Aorta (tissue), 5 donors: ENCODE results near the gene BAD. TPM values are rescaled to one million over a fixed set of nuclear protein-coding genes. Genes with fewer than 3 reads are reported as not detected.
A peak's percentile ranks its signal among the peaks of the same experiment; 100 is the strongest.

Experiments
- ATAC-seq: fragments of 200-7000 bp; cut with Tn5 transposase; one replicate; pipeline ENCODE4 v1.9.1; 2022; ENCODE audit warnings: moderate library complexity; ENCODE audit not compliant: low FRiP score
- DNase-seq, 2 donors: peaks; one replicate each; pipeline ENCODE4 v3.0.0-alpha.2; 2020
- H3K27ac ChIP-seq, 2 donors: one replicate each; pipeline ENCODE4 v1.5.1; 2013; ENCODE audit warnings: low read length in 2 of 2, mild to moderate bottlenecking in 2 of 2, moderate library complexity in 2 of 2, control low read depth in 1 of 2, inconsistent platforms in 1 of 2, low read depth in 1 of 2
- H3K27me3 ChIP-seq, 2 donors: one replicate each; pipeline ENCODE4 v1.6.1; 2013; ENCODE audit warnings: control low read depth in 1 of 2, low read length in 1 of 2, mild to moderate bottlenecking in 1 of 2, moderate library complexity in 1 of 2; ENCODE audit not compliant: insufficient read depth in 2 of 2, control insufficient read depth in 1 of 2
- H3K36me3 ChIP-seq, 2 donors: one replicate each; pipeline ENCODE4 v1.6.1; 2013; ENCODE audit warnings: control low read depth in 1 of 2, low read length in 1 of 2, mild to moderate bottlenecking in 1 of 2; ENCODE audit not compliant: insufficient read depth in 2 of 2, control insufficient read depth in 1 of 2
- H3K4me1 ChIP-seq, 2 donors: one replicate each; pipeline ENCODE4 v1.6.1; 2013; ENCODE audit warnings: low read length in 2 of 2, control low read depth in 1 of 2, mild to moderate bottlenecking in 1 of 2, moderate library complexity in 1 of 2; ENCODE audit not compliant: insufficient read depth in 2 of 2, control insufficient read depth in 1 of 2
- H3K4me3 ChIP-seq, 2 donors: one replicate each; pipeline ENCODE4 v1.5.1; 2013; ENCODE audit warnings: low read length in 2 of 2, control low read depth in 1 of 2, mild to moderate bottlenecking in 1 of 2
- H3K9me3 ChIP-seq: one replicate; pipeline ENCODE4 v1.6.1; 2013; ENCODE audit warnings: mild to moderate bottlenecking, low read length; ENCODE audit not compliant: control insufficient read depth
- WGBS, 2 donors: extraction: QIAGEN DNeasy Blood & Tissue Kit; methylation state at CpG; one replicate each; pipeline ENCODE4 v1.1.7; 2013; 5-methylcytosine and 5-hydroxymethylcytosine counted together
- intact Hi-C, 2 donors: fragments of 100-400 bp; cut with DNase I; formaldehyde crosslinking; loops; one replicate each; pipeline versions ENCODE4 v1.14.2 to v1.15.0; 2022
- polyA plus RNA-seq, 2 donors: library from polyadenylated mRNA; stranded (reverse); fragments of 200-250 nt; gene quantifications; one replicate each; pipeline ENCODE4 v1.2.3, GENCODE V29; 2013
- total RNA-seq, 2 donors: library from RNA; stranded (reverse); fragmentation: NEBNext Ultra II Directional; extraction: Animal tissue kit (Norgen Biotek cat#: 25700); gene quantifications; one replicate each; pipeline ENCODE4 v1.2.1, GENCODE V29; 2021
- donor health status: healthy with polysubstance abuse.
- donor health status: Bipolar disorder and iron deficiency.
- donor health status: DM: no; HTN: no; CAD: no.
- donor health status: DM: no; HTN: no; CAD: no.
- donor health status: DM: yes; HTN: yes; CAD: no.

BAD gene
- total and polyA plus RNA-seq, 4 donors, result 47.2 to 119 (median 67.6) TPM

DNA sequence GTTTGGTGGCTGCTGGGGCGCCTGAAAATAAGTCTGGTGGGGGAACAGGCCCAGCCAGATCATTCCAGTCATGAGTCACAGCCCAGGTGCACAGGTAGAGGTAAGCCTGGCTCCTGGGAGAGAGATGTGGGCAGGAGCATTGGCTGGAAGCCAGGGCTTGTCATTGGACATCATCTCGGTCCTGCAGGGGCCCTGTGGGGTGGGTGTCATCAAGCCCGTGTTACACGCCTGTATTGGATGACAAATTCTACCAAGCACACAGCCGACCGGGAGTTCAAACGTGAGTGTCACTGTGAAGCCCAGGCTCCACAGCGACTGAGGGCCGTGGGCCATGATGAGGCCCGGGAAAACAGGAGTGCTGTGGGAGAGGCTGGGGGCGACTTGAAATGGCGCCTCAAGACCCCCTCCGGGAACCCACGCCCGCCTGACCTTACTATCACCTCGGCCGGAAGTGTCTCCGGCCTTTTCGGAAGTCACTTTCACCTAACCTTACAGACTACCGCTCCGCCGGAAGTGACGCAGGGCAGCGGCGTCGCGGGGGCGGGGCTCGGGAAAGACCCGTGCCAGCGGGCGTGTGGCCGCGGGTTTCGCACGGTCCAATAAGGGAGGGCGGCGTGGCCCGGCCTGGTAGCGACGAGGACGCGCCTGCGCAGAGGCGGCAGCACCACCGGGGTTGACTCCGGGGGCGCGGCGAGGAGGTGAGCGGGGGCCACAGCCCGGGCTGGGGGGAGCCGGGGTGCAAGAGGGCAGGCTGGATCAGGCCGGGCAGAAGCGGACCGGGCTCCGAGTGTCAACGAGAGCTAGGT, 43.8 kb downstream of the BAD start, which contains the start of gene FKBP2:
Gene FKBP2 (plus strand): TSS at position 661 of the 806 bp plus-strand sequence. CDS start 1,293 bp downstream, outside the sequence.
- H3K27ac ChIP-seq, result peak within 1 kb of the TSS; percentile 76 to 94
- ATAC-seq, result peak; percentile 92
- peak within 1 kb of the TSS; percentile 74 to 84 for H3K4me3 ChIP-seq
- H3K27me3 ChIP-seq, result no peaks in the 10 kb centered on the region
- H3K36me3 ChIP-seq, result peaks cover 0 to 2% of the 10 kb centered on the region in 2 donors
- H3K4me1 ChIP-seq, result no peaks in the 10 kb centered on the region
- H3K9me3 ChIP-seq, result no peaks in the 10 kb centered on the region
- DNase-seq, result peak; percentile 98 to 99
- 2% methylated on average over 57 to 58 of the region's 58 CpGs for WGBS, 2 donors
- intact Hi-C loops, result loop anchor here in 1 of 2 donors (1.0 kb wide), 1 partner anchor 30 kb away; no protein-coding TSS in a partner anchor

GRCh38 chr11:64239662-64240434, 44.6 kb downstream of the BAD start:
- ATAC-seq, result no peak
- peak overlapping the region; percentile 76 to 94 for H3K27ac ChIP-seq
- H3K4me1 ChIP-seq, result no peaks in the 10 kb centered on the region
- peaks cover 0 to 2% of the 10 kb centered on the region in 2 donors for H3K36me3 ChIP-seq
- no peak overlapping the region for H3K4me3 ChIP-seq
- intact Hi-C loops, result no loop called here
- no peak for DNase-seq
- no peaks in the 10 kb centered on the region for H3K27me3 ChIP-seq
- WGBS, 2 donors, result 89% methylated on average over 11 of the region's 11 CpGs
- no peaks in the 10 kb centered on the region for H3K9me3 ChIP-seq

DNA sequence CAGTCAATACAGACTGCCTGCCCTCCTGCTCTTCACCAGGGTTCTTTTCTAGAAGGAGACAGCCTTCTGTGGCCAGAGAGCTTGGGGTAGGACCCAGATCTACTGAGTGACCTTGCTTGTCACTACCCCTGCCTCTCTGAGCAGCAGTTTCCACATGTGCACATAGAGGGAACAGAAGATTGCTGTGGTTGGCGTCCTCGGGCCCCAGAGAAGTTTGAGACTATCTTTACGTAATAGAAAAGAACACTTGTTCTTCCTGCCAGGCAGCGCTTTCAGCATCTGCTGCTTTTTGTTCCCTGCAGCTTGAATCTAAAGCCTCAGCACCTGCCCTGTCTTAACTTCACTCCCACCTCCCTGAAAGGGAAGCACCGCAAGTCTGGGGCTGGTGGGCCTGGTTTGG, 45.5 kb downstream of the BAD start:
- DNase-seq (peak in 1 of 2 donors; percentile 49), ATAC-seq (no peak)
- Histone ChIP-seq H3K9me3 (no peaks in the 10 kb centered on the region), H3K27ac (no peak overlapping the region), H3K4me3 (no peak overlapping the region), H3K4me1 (no peaks in the 10 kb centered on the region), H3K27me3 (no peaks in the 10 kb centered on the region), H3K36me3 (peaks cover 0 to 2% of the 10 kb centered on the region in 2 donors)
- 79 to 84% methylated on average over 5 of the region's 5 CpGs for WGBS, 2 donors
- intact Hi-C loops, result no loop called here

- no peak for DNase-seq
- H3K27me3 ChIP-seq, result no peaks in the 10 kb centered on the region
- intact Hi-C loops, result no loop called here
- no peak for ATAC-seq
- H3K4me1 ChIP-seq, result no peaks in the 10 kb centered on the region
- no peak overlapping the region for H3K4me3 ChIP-seq
- H3K27ac ChIP-seq, result no peak overlapping the region
- peaks cover 0 to 2% of the 10 kb centered on the region in 2 donors for H3K36me3 ChIP-seq
- 87 to 90% methylated on average over 9 of the region's 9 CpGs for WGBS, 2 donors
- H3K9me3 ChIP-seq, result no peaks in the 10 kb centered on the region
Observed at GRCh38 chr11:64238076-64238475, 46.4 kb downstream of the BAD start.

DNA sequence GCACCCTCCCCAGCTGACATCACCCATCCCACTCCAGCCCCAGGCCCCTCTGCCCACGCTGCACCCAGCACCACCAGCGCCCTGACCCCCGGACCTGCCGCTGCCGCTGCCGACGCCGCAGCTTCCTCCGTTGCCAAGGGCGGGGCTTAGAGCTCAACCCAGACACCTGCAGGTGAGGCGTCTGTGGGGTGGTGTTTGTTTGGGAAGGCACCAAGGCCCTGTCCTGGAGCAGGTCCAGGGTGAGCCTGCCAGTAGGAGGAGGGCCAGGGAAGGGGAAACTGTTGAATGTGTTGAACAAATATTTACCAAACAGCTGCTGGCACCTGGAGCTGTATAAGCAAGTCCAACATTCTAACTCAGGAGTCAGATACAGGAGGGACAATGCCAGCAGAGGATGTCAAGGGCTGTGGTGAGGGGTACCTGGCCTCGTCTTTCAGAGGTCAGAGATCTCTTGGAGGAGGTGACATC, 46.9 kb downstream of the BAD start:
- no peaks in the 10 kb centered on the region for H3K4me1 ChIP-seq
- H3K27me3 ChIP-seq, result no peaks in the 10 kb centered on the region
- 71 to 74% methylated on average over 12 of the region's 12 CpGs for WGBS, 2 donors
- peaks cover 0 to 2% of the 10 kb centered on the region in 2 donors for H3K36me3 ChIP-seq
- ATAC-seq (no peak), DNase-seq (peak; percentile 51 to 68)
- no peaks in the 10 kb centered on the region for H3K9me3 ChIP-seq
- H3K4me3 ChIP-seq, result no peak overlapping the region
- intact Hi-C loops, result no loop called here
- no peak overlapping the region for H3K27ac ChIP-seq

DNA sequence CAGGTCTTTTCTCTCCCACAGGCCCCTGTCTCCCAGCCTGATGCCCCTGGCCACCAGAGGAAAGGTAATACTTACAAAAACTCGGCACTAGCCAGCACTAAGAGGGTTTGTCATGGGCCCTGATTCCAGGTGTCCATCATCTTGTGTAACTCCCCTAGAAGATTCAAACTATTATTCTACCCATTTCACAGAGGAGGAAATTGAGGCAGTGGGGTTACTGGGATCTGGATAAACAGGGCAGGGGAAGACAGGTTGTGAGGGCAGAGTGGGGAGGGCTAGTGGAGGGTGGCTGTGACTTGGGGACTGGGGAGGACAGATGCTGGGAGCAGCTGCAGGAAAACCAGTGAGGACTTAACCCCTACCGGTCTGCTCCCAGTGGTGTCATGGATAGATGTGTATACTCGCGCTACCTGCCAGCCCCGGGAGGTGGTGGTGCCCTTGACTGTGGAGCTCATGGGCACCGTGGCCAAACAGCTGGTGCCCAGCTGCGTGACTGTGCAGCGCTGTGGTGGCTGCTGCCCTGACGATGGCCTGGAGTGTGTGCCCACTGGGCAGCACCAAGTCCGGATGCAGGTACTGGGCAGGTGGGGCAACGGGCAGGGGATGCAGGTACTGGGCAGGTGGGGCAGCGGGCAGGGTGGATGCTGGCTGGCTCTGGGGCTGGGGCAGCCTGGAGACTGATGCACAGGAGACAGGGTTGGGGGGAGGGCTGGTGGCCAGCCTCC, 48.9 kb downstream of the BAD start:
- Histone ChIP-seq H3K36me3 (peaks cover 0 to 2% of the 10 kb centered on the region in 2 donors), H3K4me1 (no peaks in the 10 kb centered on the region), H3K27ac (peak overlapping the region in 1 of 2 donors; percentile 44), H3K4me3 (peak overlapping the region; percentile 77 to 94), H3K9me3 (no peaks in the 10 kb centered on the region), H3K27me3 (no peaks in the 10 kb centered on the region)
- intact Hi-C loops, result no loop called here
- 79 to 81% methylated on average over 12 of the region's 12 CpGs for WGBS, 2 donors
- peak; percentile 50 to 77 for DNase-seq
- ATAC-seq, result no peak

GRCh38 chr11:64234647-64235379, 49.7 kb downstream of the BAD start:
- Histone ChIP-seq H3K27me3 (no peaks in the 10 kb centered on the region), H3K4me1 (no peaks in the 10 kb centered on the region), H3K27ac (peak overlapping the region in 1 of 2 donors; percentile 44), H3K9me3 (no peaks in the 10 kb centered on the region), H3K36me3 (peaks cover 0 to 2% of the 10 kb centered on the region in 2 donors), H3K4me3 (peak overlapping the region; percentile 77 to 94)
- WGBS, 2 donors, result 1% methylated on average over 33 to 80 of the region's 80 CpGs
- intact Hi-C loops, result no loop called here
- peak; percentile 80 to 85 for DNase-seq
- peak; percentile 30 for ATAC-seq
